Neural crest cell (in vitro differentiated cells): ENCODE measurements around the gene MTARC2. TPM values are rescaled to one million over a fixed set of nuclear protein-coding genes. Genes with fewer than 3 reads are reported as not detected.
"Not testable (repeated sequence)": the region's sequence is repeated elsewhere in the genome, so short reads cannot be mapped to it uniquely, and the experiment has no call there.

ENCODE experiments used
- DNase-seq: peaks from one replicate; pipeline ENCODE4 v3.0.0; 2021; ENCODE audit warnings: low read depth, mixed read lengths, low spot score
- H3K27ac Mint-ChIP-seq: one replicate; pipeline ENCODE4 v1.8.0; 2021; ENCODE audit warnings: mild to moderate bottlenecking, mixed read lengths; ENCODE audit not compliant: unreplicated experiment
- H3K27me3 Mint-ChIP-seq: 2 replicates; pipeline ENCODE4 v1.8.0; 2021; ENCODE audit warnings: low read depth, mild to moderate bottlenecking, mixed read lengths
- H3K36me3 Mint-ChIP-seq: 2 replicates; pipeline ENCODE4 v1.8.0; 2021; ENCODE audit warnings: low read depth, mild to moderate bottlenecking, mixed read lengths
- H3K4me1 Mint-ChIP-seq: 2 replicates; pipeline ENCODE4 v1.8.0; 2021; ENCODE audit warnings: mixed read lengths
- H3K4me3 Mint-ChIP-seq: one replicate; pipeline ENCODE4 v1.8.0; 2021; ENCODE audit warnings: mild to moderate bottlenecking, mixed read lengths
- H3K9me3 Mint-ChIP-seq: 2 replicates; pipeline ENCODE4 v1.8.0; 2021; ENCODE audit warnings: mixed read lengths
- total RNA-seq: library from RNA; stranded (reverse); gene quantifications from 2 replicates; pipeline ENCODE4 v1.2.1, GENCODE V29; 2021
- TF ChIP-seq, protein P1 (sequence below): fragments of 200-600 bp; sonication (generic); conservative IDR thresholded peaks from 2 replicates; pipeline ENCODE4 v1.5.0; 2021; ENCODE audit warnings: antibody characterized with exemption, mild to moderate bottlenecking

Gene MTARC2
- total RNA-seq, 1 donor from 2014 or later = 4.1 TPM

DNA sequence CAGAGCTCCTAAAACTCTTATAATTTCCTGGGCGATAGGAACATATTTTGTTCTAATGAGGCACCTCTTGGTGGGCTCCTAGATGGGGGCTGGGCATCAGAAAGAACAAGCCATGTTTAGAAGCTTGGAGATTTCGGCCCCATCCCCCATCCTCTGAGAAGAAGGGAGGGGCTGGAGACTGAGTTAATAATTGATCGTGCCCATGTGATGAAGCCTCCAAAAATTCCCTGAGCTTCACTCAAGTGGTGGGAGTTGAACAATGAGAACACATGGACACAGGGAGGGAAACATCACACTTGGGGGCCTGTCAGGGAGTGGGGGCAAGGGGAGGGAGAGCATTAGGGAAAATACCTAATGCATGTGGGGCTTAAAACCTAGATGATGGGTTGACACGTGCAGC is 39.9 kb upstream of the MTARC2 start:
- TF ChIP-seq, protein P1, sequence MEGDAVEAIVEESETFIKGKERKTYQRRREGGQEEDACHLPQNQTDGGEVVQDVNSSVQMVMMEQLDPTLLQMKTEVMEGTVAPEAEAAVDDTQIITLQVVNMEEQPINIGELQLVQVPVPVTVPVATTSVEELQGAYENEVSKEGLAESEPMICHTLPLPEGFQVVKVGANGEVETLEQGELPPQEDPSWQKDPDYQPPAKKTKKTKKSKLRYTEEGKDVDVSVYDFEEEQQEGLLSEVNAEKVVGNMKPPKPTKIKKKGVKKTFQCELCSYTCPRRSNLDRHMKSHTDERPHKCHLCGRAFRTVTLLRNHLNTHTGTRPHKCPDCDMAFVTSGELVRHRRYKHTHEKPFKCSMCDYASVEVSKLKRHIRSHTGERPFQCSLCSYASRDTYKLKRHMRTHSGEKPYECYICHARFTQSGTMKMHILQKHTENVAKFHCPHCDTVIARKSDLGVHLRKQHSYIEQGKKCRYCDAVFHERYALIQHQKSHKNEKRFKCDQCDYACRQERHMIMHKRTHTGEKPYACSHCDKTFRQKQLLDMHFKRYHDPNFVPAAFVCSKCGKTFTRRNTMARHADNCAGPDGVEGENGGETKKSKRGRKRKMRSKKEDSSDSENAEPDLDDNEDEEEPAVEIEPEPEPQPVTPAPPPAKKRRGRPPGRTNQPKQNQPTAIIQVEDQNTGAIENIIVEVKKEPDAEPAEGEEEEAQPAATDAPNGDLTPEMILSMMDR = no peak
- H3K36me3 Mint-ChIP-seq = no peaks in the 10 kb centered on the region
- H3K9me3 Mint-ChIP-seq = no peaks in the 10 kb centered on the region
- no peak for DNase-seq
- no peaks in the 10 kb centered on the region for H3K4me1 Mint-ChIP-seq
- H3K27me3 Mint-ChIP-seq = no peaks in the 10 kb centered on the region
- no peak overlapping the region for H3K27ac Mint-ChIP-seq
- H3K4me3 Mint-ChIP-seq = no peak overlapping the region

DNA sequence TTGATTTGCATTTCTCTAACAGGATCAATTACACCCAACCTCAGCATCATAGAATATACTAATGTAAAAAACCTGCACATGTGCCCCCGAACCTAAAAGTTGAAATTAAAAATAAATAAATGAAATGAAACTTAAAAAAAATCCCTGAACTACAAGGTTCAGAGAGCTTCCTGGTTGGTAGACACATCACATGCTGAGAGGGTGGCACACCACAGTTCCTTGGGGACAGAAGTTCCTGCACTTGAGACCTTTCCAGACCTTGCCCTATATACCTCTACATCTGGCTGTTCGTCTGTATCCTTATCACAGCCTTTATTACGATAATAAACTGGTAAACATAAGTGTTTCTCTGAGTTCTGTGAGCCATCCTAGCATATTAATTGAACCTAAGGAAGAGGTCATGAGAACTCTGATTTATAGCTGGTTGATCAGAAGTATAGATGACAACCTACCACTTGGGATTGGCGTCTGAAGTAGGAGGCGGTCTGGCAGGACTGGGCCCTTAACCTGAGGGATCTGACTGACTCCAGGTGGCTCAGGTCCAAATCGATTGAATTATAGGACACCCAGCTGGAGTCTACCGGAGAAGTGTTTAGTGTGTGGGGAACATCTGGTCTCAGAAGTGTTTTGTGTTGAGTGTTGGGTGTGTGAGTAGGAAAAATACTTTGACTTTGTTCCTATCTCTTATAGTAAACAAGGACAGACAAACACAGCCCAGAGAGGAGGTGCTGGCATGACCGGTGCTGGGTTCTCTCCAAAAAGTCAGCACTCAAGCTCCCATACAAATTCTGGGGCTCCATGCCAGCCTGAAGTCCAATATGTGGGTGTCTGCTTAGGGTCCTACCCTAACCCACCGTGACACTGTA is 39.0 kb upstream of the MTARC2 start:
- Mint-ChIP-seq H3K36me3 (no peaks in the 10 kb centered on the region), H3K27ac (no peak overlapping the region), H3K4me3 (no peak overlapping the region), H3K9me3 (peaks cover 2% of the 10 kb centered on the region), H3K27me3 (no peaks in the 10 kb centered on the region), H3K4me1 (no peaks in the 10 kb centered on the region)
- TF ChIP-seq, protein P1 = no peak
- DNase-seq = no peak

DNA sequence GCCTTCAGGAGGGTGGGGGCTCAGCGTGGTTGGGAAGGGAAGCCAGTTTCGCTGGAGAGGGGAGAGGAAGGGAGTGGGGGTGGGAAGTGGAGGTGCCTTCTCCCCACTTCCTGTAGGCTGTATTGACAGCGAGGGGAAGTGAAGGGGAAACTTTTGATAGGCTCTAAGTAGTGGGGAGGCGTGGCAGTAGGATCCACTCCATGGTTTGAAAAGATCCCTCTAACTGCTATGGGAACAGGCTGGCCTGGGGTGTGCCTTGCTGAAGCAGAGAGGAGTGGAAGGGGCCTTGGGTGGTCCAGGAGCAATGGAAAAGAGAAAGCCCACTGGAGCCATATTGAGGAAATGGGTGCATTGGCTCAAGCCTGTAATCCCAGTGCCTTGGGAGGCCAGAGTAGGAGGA is 37.8 kb upstream of the MTARC2 start:
- no peak for DNase-seq
- H3K27me3 Mint-ChIP-seq = no peaks in the 10 kb centered on the region
- no peaks in the 10 kb centered on the region for H3K4me1 Mint-ChIP-seq
- peaks cover 2% of the 10 kb centered on the region for H3K9me3 Mint-ChIP-seq
- H3K36me3 Mint-ChIP-seq = no peaks in the 10 kb centered on the region
- H3K4me3 Mint-ChIP-seq = no peak overlapping the region
- TF ChIP-seq, protein P1 = no peak
- H3K27ac Mint-ChIP-seq = no peak overlapping the region

DNA sequence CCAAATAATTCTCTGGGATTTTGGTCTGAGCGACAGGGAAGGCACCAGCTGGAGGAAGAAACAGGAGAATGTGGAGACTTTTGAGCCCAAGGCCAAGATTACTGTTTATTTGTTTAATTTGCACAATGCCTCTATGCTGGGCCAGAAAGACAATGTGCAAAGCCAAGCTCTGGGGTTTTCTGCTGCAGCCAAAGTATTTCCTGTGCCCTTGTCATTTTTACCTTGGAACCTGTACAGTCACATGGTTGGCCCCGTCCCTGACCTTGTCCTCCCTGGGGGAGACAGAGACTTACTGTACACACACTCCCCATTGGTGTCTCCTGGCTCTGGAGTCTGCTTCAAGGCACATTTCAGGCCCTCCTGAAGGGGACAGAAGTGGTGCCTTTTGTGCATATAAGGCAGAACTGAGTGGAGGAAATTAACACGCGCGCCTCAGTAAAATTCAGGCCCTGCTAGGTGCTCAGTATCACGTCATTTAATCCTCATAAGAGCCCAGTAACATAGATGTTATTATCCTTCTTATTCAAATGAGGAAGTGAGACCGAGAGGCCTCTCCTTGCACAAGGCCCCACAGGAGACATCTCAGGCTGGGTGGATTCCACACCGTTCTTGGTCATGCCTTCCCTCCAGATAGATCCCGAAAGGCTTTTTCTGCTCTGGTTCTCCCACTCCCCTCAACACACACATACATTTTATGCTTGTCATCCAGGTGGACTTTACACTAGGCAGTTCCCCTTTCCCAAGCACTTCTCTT is 36.9 kb upstream of the MTARC2 start:
- no peak for DNase-seq
- Mint-ChIP-seq H3K4me1 (no peaks in the 10 kb centered on the region), H3K4me3 (no peak overlapping the region), H3K9me3 (peaks cover 2% of the 10 kb centered on the region), H3K27me3 (no peaks in the 10 kb centered on the region), H3K36me3 (no peaks in the 10 kb centered on the region), H3K27ac (peak overlapping the region; percentile 78)
- TF ChIP-seq, protein P1 = no peak

DNA sequence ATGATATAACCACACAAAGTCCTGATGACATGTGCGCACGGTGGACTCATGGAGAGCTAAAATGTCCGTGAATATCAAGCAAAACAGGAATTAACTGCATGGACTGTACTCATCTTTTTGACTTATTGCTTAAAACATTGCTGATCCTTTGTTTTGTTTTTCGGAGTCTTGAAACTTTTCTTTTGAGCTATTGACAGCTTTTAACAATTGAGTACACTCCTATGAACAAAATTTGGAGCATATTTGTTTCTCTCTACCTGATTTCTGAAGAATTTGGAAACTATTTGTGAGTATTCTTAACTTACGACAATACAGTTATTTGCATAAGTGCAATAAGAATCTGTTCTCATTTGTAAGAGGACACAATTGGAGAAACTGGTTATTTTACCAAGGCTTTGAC is 32.1 kb upstream of the MTARC2 start:
- H3K4me1 Mint-ChIP-seq, H3K4me3 Mint-ChIP-seq, H3K27ac Mint-ChIP-seq, H3K27me3 Mint-ChIP-seq, H3K9me3 Mint-ChIP-seq, DNase-seq, H3K36me3 Mint-ChIP-seq: not testable (repeated sequence)
